Smooth muscle cell (in vitro differentiated cells): ENCODE measurements around the gene GLRX. TPM values are rescaled to one million over a fixed set of nuclear protein-coding genes. Genes with fewer than 3 reads are reported as not detected.
A peak's percentile ranks its signal among the peaks of the same experiment; 100 is the strongest.

Experiments used
- DNase-seq: peaks from one replicate; lab custom pipeline; 2025; ENCODE audit not compliant: unreplicated experiment; lab: John Stamatoyannopoulos, UW
- H2AFZ ChIP-seq: fragments of 200-600 bp; sonication (generic); 2 replicates; pipeline ENCODE4 v1.6.0; 2016; ENCODE audit warnings: antibody characterized with exemption, low read depth, mild to moderate bottlenecking
- H3F3A ChIP-seq: fragments of 200-600 bp; sonication (generic); 2 replicates; pipeline ENCODE4 v1.6.0; 2017; ENCODE audit warnings: antibody characterized with exemption, low read depth
- H3K27ac ChIP-seq: fragments of 200-600 bp; sonication (generic); 2 replicates; pipeline ENCODE4 v1.5.1; 2016; ENCODE audit warnings: low read depth, mild to moderate bottlenecking
- H3K27me3 ChIP-seq: fragments of 200-600 bp; sonication (generic); 2 replicates; pipeline ENCODE4 v1.6.1; 2016; ENCODE audit warnings: low read depth, mild to moderate bottlenecking
- H3K36me3 ChIP-seq: fragments of 200-600 bp; sonication (generic); 2 replicates; pipeline ENCODE4 v1.5.1; 2016; ENCODE audit warnings: low read depth
- H3K4me1 ChIP-seq: fragments of 200-600 bp; sonication (generic); 2 replicates; pipeline ENCODE4 v1.5.1; 2016; ENCODE audit warnings: low read depth
- H3K4me2 ChIP-seq: fragments of 200-600 bp; sonication (generic); 2 replicates; pipeline ENCODE4 v1.6.0; 2016; ENCODE audit warnings: mild to moderate bottlenecking
- H3K4me3 ChIP-seq: fragments of 200-600 bp; sonication (generic); 2 replicates; pipeline ENCODE4 v1.5.1; 2016; ENCODE audit warnings: mild to moderate bottlenecking
- H3K79me2 ChIP-seq: fragments of 200-600 bp; sonication (generic); 2 replicates; pipeline ENCODE4 v1.6.0; 2016; ENCODE audit warnings: low read depth, mild to moderate bottlenecking
- H3K9ac ChIP-seq: fragments of 200-600 bp; sonication (generic); 2 replicates; pipeline ENCODE4 v1.6.0; 2016; ENCODE audit warnings: low read depth
- H3K9me3 ChIP-seq: fragments of 200-600 bp; sonication (generic); replicated peaks from 2 replicates; pipeline ENCODE4 v1.5.1; 2016; ENCODE audit warnings: low read depth
- H4K20me1 ChIP-seq: fragments of 200-600 bp; sonication (generic); 2 replicates; pipeline ENCODE4 v1.6.0; 2016; ENCODE audit warnings: low read depth
- CTCF ChIP-seq: fragments of 200-600 bp; sonication (generic); IDR thresholded peaks from 2 replicates; pipeline ENCODE4 v1.5.1; 2017; ENCODE audit warnings: borderline replicate concordance, mild to moderate bottlenecking, antibody characterized with exemption; ENCODE audit not compliant: insufficient read depth, poor library complexity, severe bottlenecking
- WGBS: methylation state at CpG from one replicate; pipeline ENCODE4 v1.1.7; 2016; ENCODE audit warnings: low lambda C conversion rate; 5-methylcytosine and 5-hydroxymethylcytosine counted together
- polyA plus RNA-seq: library from polyadenylated mRNA; unstranded; fragments of >200 nt; fragmentation: Nextera tagmentation; extraction: Ambion mirVana; gene quantifications from 2 replicates; pipeline ENCODE4 v1.2.1, GENCODE V29; 2016
- total RNA-seq: library from RNA; depleted of rRNA; stranded (reverse); fragments of >200 nt; gene quantifications from 2 replicates; pipeline ENCODE4 v1.2.3, GENCODE V29; 2014

Gene GLRX
- total and polyA plus RNA-seq, 2 experiments from 2014 or later = 50.8 to 95.7 TPM

GRCh38 chr5:95848701-95849100 lies 26.2 kb upstream of the GLRX start:
- TF ChIP-seq CTCF = no peak
- Histone ChIP-seq H3K4me3 (no peak overlapping the region), H3K79me2 (no peaks in the 10 kb centered on the region), H3K9ac (no peak overlapping the region), H3K9me3 (no peaks in the 10 kb centered on the region), H3K27ac (no peak overlapping the region), H2AFZ (no peak overlapping the region), H3F3A (no peaks in the 10 kb centered on the region), H3K27me3 (no peaks in the 10 kb centered on the region), H3K36me3 (no peaks in the 10 kb centered on the region), H3K4me2 (no peak overlapping the region), H4K20me1 (no peaks in the 10 kb centered on the region), H3K4me1 (no peaks in the 10 kb centered on the region)
- WGBS = 86% methylated on average over 3 of the region's 3 CpGs
- no peak for DNase-seq

- H3K27me3 ChIP-seq = no peaks in the 10 kb centered on the region
- DNase-seq = no peak
- WGBS = 4% methylated on average over 1 of the region's 1 CpG
Observed at GRCh38 chr5:95847261-95847592, 24.7 kb upstream of the GLRX start.

DNA sequence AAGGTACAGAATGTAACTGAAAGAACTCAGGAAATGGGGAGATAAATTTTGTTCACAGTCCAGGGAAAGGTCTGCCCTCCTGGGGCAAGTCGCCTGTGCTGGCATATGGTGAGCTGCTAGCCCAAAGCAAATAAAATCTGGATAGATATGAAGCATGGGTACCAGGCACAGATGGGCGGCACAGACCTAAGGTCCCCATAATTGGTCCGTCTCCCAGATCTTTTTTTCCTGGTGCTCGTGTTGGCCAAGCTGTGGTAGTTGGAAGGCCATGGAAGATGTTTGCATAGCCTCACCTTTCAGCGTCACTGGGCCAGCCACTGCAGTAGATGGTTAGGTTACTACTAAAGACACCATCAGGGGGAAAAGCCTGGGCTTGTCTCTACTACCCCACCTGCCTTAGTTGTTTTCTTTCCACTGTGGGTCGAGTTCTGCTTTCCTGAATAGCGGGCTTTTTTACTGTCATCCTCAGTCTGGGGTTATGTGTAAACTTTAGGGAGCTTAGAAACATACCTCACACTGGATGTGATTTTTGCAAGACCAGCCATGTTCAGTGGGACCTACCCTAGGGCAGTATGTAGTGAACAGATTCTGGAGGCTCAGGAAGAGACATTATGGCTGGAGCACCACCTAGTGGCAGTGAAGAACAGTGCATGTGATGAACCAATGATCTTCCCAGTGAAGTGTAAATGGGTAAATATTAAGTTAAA lies 24.2 kb upstream of the GLRX start:
- Histone ChIP-seq H3K79me2 (no peaks in the 10 kb centered on the region), H3K4me2 (no peak overlapping the region), H3K4me1 (no peaks in the 10 kb centered on the region), H3K9me3 (no peaks in the 10 kb centered on the region), H2AFZ (peak overlapping the region; percentile 54), H3K4me3 (no peak overlapping the region), H3F3A (no peaks in the 10 kb centered on the region), H4K20me1 (no peaks in the 10 kb centered on the region), H3K9ac (no peak overlapping the region), H3K27ac (no peak overlapping the region), H3K36me3 (no peaks in the 10 kb centered on the region), H3K27me3 (no peaks in the 10 kb centered on the region)
- peak; percentile 97 for TF ChIP-seq CTCF
- no peak for DNase-seq
- 74% methylated on average over 7 of the region's 7 CpGs for WGBS

More at GRCh38 chr5:95847261-95847592, 24.7 kb upstream of the GLRX start:
- H3K4me2 ChIP-seq = no peak overlapping the region
- H3F3A ChIP-seq = no peaks in the 10 kb centered on the region
- H2AFZ ChIP-seq = no peak overlapping the region
- H3K4me1 ChIP-seq = no peaks in the 10 kb centered on the region
- H3K79me2 ChIP-seq = no peaks in the 10 kb centered on the region
- no peaks in the 10 kb centered on the region for H4K20me1 ChIP-seq
- no peaks in the 10 kb centered on the region for H3K36me3 ChIP-seq
- H3K27ac ChIP-seq = no peak overlapping the region
- H3K4me3 ChIP-seq = no peak overlapping the region
- no peak for TF ChIP-seq CTCF
- no peaks in the 10 kb centered on the region for H3K9me3 ChIP-seq
- H3K9ac ChIP-seq = no peak overlapping the region

DNA sequence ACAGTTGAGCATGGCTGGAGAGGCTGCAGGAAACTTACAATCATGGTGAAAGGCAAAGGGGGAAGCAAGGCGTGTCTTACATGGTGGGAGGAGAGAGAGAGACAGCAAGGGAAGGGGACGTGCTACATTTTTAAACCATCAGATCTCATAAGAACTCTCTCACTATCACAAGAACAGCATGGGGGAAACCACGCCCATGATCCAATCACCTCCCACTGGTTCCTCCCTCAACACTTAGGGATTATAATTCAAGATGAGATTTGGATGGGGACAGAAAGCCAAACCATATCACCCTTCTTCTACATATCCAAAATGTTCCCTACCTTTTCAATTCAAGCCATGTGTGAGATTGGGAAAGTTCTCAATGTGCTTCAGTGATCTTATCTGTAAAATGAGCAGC lies 22.9 kb upstream of the GLRX start:
- 89% methylated on average over 3 of the region's 3 CpGs for WGBS
- H3K4me1 ChIP-seq = no peaks in the 10 kb centered on the region
- H3K36me3 ChIP-seq = no peaks in the 10 kb centered on the region

More for the DNA sequence above, 22.9 kb upstream of the GLRX start:
- Histone ChIP-seq H3K4me3 (no peak overlapping the region), H3K79me2 (no peaks in the 10 kb centered on the region), H2AFZ (no peak overlapping the region), H3K4me2 (no peak overlapping the region), H3K27ac (no peak overlapping the region), H3F3A (no peaks in the 10 kb centered on the region), H3K27me3 (no peaks in the 10 kb centered on the region), H4K20me1 (no peaks in the 10 kb centered on the region), H3K9ac (no peak overlapping the region), H3K9me3 (no peaks in the 10 kb centered on the region)
- DNase-seq = no peak
- no peak for TF ChIP-seq CTCF
